Fibroblast of the aortic adventitia (primary cell): ENCODE data around the gene FBXO21. TPM values are rescaled to one million over a fixed set of nuclear protein-coding genes. Genes with fewer than 3 reads are reported as not detected.

Source experiments
- DNase-seq: peaks from one replicate; pipeline ENCODE4 v3.0.0-alpha.2; 2010; ENCODE audit warnings: low read depth
- H3K4me3 ChIP-seq: 2 replicates; pipeline ENCODE4 v1.5.1; 2011; ENCODE audit warnings: low read depth, mild to moderate bottlenecking, control low read depth, low read length, moderate library complexity
- CTCF ChIP-seq: IDR thresholded peaks from 2 replicates; pipeline ENCODE4 v1.5.1; 2011; ENCODE audit warnings: mild to moderate bottlenecking, low read length, control low read depth, inconsistent platforms; ENCODE audit not compliant: insufficient read depth
- total RNA-seq: library from RNA; depleted of rRNA; stranded (reverse); fragments of >200 nt; gene quantifications from 2 replicates; pipeline ENCODE4 v1.2.3, GENCODE V29; 2012; ENCODE audit warnings: low replicate concordance

Gene FBXO21
- total RNA-seq, 1 donor = 41.5 TPM

GRCh38 chr12:117121441-117121840 is 68.8 kb downstream of the FBXO21 start:
- TF ChIP-seq CTCF = no peak
- no peak for DNase-seq
- no peak overlapping the region for H3K4me3 ChIP-seq

- TF ChIP-seq CTCF = no peak
- no peak for DNase-seq
These were observed 69.5 kb downstream of the FBXO21 start for GRCh38 chr12:117120787-117121186.

GRCh38 chr12:117119592-117120198 is 70.6 kb downstream of the FBXO21 start:
- DNase-seq = no peak
- peak; percentile 58 for TF ChIP-seq CTCF
- no peak overlapping the region for H3K4me3 ChIP-seq

More at GRCh38 chr12:117120787-117121186, 69.5 kb downstream of the FBXO21 start:
- no peak overlapping the region for H3K4me3 ChIP-seq

GRCh38 chr12:117118838-117119591 is 71.3 kb downstream of the FBXO21 start:
- no peak for TF ChIP-seq CTCF
- DNase-seq = no peak
- no peak overlapping the region for H3K4me3 ChIP-seq

- no peak overlapping the region for H3K4me3 ChIP-seq
- TF ChIP-seq CTCF = no peak
- DNase-seq = no peak
These were observed 75.5 kb downstream of the FBXO21 start for GRCh38 chr12:117114784-117115183.

- no peak for TF ChIP-seq CTCF
- no peak overlapping the region for H3K4me3 ChIP-seq
These were observed 77.0 kb downstream of the FBXO21 start for GRCh38 chr12:117113231-117113630.

More at GRCh38 chr12:117113231-117113630, 77.0 kb downstream of the FBXO21 start:
- no peak for DNase-seq
